MM.1S (cell line): ENCODE data around the gene ZNF488.

Experiments
- DNase-seq: peaks from one replicate; pipeline ENCODE4 v3.0.0-alpha.2; 2015
- H2AFZ ChIP-seq: fragments of 300-600 bp; sonication (generic); 2 replicates; pipeline ENCODE4 v1.6.0; 2016; ENCODE audit warnings: antibody characterized with exemption, low read length
- H3F3A ChIP-seq: fragments of 300-600 bp; sonication (generic); 2 replicates; pipeline ENCODE4 v1.6.1; 2016; ENCODE audit warnings: mild to moderate bottlenecking, antibody characterized with exemption, low read length, moderate library complexity, mixed read lengths; ENCODE audit not compliant: insufficient read depth
- H3K27ac ChIP-seq: fragments of 300-600 bp; sonication (generic); 2 replicates; pipeline ENCODE4 v1.5.1; 2016; ENCODE audit warnings: mild to moderate bottlenecking, low read length
- H3K27me3 ChIP-seq: fragments of 300-600 bp; sonication (generic); replicated peaks from 2 replicates; pipeline ENCODE4 v1.6.0; 2016; ENCODE audit warnings: low read length; ENCODE audit not compliant: insufficient read depth
- H3K36me3 ChIP-seq: fragments of 300-600 bp; sonication (generic); replicated peaks from 2 replicates; pipeline ENCODE4 v1.6.1; 2016; ENCODE audit warnings: mild to moderate bottlenecking, low read length, mixed read lengths; ENCODE audit not compliant: insufficient read depth
- H3K4me1 ChIP-seq: fragments of 300-600 bp; sonication (generic); 2 replicates; pipeline ENCODE4 v1.6.1; 2016; ENCODE audit warnings: low read length, mixed read lengths
- H3K4me2 ChIP-seq: fragments of 300-600 bp; sonication (generic); 2 replicates; pipeline ENCODE4 v1.6.0; 2016; ENCODE audit warnings: low read depth, low read length
- H3K4me3 ChIP-seq: fragments of 300-600 bp; sonication (generic); 2 replicates; pipeline ENCODE4 v1.5.1; 2016; ENCODE audit warnings: low read length, mixed read lengths
- H3K79me2 ChIP-seq: fragments of 300-600 bp; sonication (generic); 2 replicates; pipeline ENCODE4 v1.6.1; 2016; ENCODE audit warnings: mixed run types, low read length, mixed read lengths
- H3K9ac ChIP-seq: fragments of 300-600 bp; sonication (generic); 2 replicates; pipeline ENCODE4 v1.6.1; 2016; ENCODE audit warnings: low read length, mixed read lengths
- H3K9me2 ChIP-seq: fragments of 300-600 bp; sonication (generic); replicated peaks from 2 replicates; pipeline ENCODE4 v1.6.1; 2016; ENCODE audit warnings: mild to moderate bottlenecking, low read length, mixed read lengths; ENCODE audit not compliant: insufficient read depth
- H3K9me3 ChIP-seq: fragments of 300-600 bp; sonication (generic); replicated peaks from 2 replicates; pipeline ENCODE4 v1.6.1; 2016; ENCODE audit warnings: mild to moderate bottlenecking, low read length, mixed read lengths; ENCODE audit not compliant: insufficient read depth
- H4K20me1 ChIP-seq: fragments of 300-600 bp; sonication (generic); 2 replicates; pipeline ENCODE4 v1.6.1; 2016; ENCODE audit warnings: mild to moderate bottlenecking, low read length, moderate library complexity, mixed read lengths; ENCODE audit not compliant: insufficient read depth
- EZH2 ChIP-seq: fragments of 300-600 bp; sonication (generic); optimal IDR thresholded peaks from 2 replicates; pipeline ENCODE3; 2017; ENCODE audit warnings: low read depth, mild to moderate bottlenecking, antibody characterized with exemption, low read length, mixed read lengths
- EZH2phosphoT487 ChIP-seq: fragments of 300-600 bp; sonication (generic); IDR thresholded peaks from 2 replicates; pipeline ENCODE4 v1.6.1; 2018; ENCODE audit warnings: antibody characterized with exemption, low read length
- TF ChIP-seq, protein P1 (sequence below): fragments of 300-600 bp; sonication (generic); IDR thresholded peaks from 2 replicates; pipeline ENCODE4 v1.5.1; 2016; ENCODE audit warnings: antibody characterized with exemption, low read length, mixed read lengths

The ZNF488 gene

DNA sequence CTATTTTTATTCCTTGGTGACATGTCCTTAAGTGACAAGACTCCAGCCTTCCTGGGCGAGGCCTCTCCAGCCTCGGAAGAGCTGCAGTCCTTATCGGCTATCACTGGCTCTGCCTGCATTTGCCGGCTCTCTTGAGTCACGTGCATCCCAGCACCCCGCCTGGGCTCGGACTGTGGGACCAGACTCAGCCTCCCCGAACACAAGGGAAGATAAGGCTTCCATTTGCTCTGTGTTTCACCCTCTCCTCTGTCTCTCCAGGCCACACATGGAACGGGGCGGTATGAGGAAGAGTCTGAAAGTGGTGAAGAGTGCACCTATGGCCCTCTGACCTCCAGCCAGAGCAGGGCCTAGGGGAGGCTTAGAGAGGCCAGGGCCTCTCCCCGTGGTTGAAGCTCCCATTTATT is 57.2 kb downstream of the ZNF488 start:
- DNase-seq = no peak
- no peaks in the 10 kb centered on the region for H3K9me2 ChIP-seq
- no peak overlapping the region for H3K9ac ChIP-seq
- H3K9me3 ChIP-seq = no peaks in the 10 kb centered on the region
- H2AFZ ChIP-seq = no peak overlapping the region
- no peaks in the 10 kb centered on the region for H3K27me3 ChIP-seq
- H3K4me2 ChIP-seq = no peak overlapping the region
- no peaks in the 10 kb centered on the region for H3K79me2 ChIP-seq
- no peak overlapping the region for H3K27ac ChIP-seq
- H3F3A ChIP-seq = no peaks in the 10 kb centered on the region
- H3K36me3 ChIP-seq = no peaks in the 10 kb centered on the region
- no peaks in the 10 kb centered on the region for H4K20me1 ChIP-seq
- H3K4me3 ChIP-seq = no peak overlapping the region
- H3K4me1 ChIP-seq = no peaks in the 10 kb centered on the region
- TF ChIP-seq EZH2 = no peak
- TF ChIP-seq, protein P1, sequence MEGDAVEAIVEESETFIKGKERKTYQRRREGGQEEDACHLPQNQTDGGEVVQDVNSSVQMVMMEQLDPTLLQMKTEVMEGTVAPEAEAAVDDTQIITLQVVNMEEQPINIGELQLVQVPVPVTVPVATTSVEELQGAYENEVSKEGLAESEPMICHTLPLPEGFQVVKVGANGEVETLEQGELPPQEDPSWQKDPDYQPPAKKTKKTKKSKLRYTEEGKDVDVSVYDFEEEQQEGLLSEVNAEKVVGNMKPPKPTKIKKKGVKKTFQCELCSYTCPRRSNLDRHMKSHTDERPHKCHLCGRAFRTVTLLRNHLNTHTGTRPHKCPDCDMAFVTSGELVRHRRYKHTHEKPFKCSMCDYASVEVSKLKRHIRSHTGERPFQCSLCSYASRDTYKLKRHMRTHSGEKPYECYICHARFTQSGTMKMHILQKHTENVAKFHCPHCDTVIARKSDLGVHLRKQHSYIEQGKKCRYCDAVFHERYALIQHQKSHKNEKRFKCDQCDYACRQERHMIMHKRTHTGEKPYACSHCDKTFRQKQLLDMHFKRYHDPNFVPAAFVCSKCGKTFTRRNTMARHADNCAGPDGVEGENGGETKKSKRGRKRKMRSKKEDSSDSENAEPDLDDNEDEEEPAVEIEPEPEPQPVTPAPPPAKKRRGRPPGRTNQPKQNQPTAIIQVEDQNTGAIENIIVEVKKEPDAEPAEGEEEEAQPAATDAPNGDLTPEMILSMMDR = no peak
- no peak for TF ChIP-seq EZH2phosphoT487

- H2AFZ ChIP-seq = no peak overlapping the region
- no peak for DNase-seq
- TF ChIP-seq EZH2 (no peak), EZH2phosphoT487 (no peak)
- TF ChIP-seq, protein P1 = no peak
- no peaks in the 10 kb centered on the region for H3F3A ChIP-seq
- no peaks in the 10 kb centered on the region for H4K20me1 ChIP-seq
- H3K9me3 ChIP-seq = no peaks in the 10 kb centered on the region
- H3K9me2 ChIP-seq = no peaks in the 10 kb centered on the region
- H3K36me3 ChIP-seq = no peaks in the 10 kb centered on the region
- no peaks in the 10 kb centered on the region for H3K27me3 ChIP-seq
- no peak overlapping the region for H3K27ac ChIP-seq
- H3K4me3 ChIP-seq = no peak overlapping the region
- no peak overlapping the region for H3K9ac ChIP-seq
- no peak overlapping the region for H3K4me2 ChIP-seq
- no peaks in the 10 kb centered on the region for H3K79me2 ChIP-seq
- no peaks in the 10 kb centered on the region for H3K4me1 ChIP-seq
Observed at GRCh38 chr10:47326306-47326926, 57.7 kb downstream of the ZNF488 start.

DNA sequence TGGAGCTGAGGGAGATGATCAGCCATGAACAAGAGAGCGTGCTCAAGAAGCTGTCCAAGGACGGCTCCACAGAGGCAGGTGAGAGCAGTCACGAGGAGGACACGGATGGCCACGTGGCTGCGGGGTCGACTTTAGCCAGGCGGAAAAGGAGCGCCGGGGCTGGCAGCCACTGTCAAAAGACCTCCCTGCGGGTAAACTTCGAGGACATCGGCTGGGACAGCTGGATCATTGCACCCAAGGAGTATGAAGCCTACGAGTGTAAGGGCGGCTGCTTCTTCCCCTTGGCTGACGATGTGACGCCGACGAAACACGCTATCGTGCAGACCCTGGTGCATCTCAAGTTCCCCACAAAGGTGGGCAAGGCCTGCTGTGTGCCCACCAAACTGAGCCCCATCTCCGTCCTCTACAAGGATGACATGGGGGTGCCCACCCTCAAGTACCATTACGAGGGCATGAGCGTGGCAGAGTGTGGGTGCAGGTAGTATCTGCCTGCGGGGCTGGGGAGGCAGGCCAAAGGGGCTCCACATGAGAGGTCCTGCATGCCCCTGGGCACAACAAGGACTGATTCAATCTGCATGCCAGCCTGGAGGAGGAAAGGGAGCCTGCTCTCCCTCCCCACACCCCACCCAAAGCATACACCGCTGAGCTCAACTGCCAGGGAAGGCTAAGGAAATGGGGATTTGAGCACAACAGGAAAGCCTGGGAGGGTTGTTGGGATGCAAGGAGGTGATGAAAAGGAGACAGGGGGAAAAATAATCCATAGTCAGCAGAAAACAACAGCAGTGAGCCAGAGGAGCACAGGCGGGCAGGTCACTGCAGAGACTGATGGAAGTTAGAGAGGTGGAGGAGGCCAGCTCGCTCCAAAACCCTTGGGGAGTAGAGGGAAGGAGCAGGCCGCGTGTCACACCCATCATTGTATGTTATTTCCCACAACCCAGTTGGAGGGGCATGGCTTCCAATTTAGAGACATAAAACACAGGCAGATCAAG is 58.5 kb downstream of the ZNF488 start:
- Histone ChIP-seq H2AFZ (no peak overlapping the region), H3K9me2 (no peaks in the 10 kb centered on the region), H3K9me3 (no peaks in the 10 kb centered on the region), H3K36me3 (no peaks in the 10 kb centered on the region), H3K9ac (no peak overlapping the region), H4K20me1 (no peaks in the 10 kb centered on the region), H3K4me3 (no peak overlapping the region), H3F3A (no peaks in the 10 kb centered on the region), H3K4me2 (no peak overlapping the region), H3K79me2 (no peaks in the 10 kb centered on the region), H3K27me3 (no peaks in the 10 kb centered on the region), H3K4me1 (no peaks in the 10 kb centered on the region), H3K27ac (no peak overlapping the region)
- TF ChIP-seq, protein P1 = no peak
- no peak for TF ChIP-seq EZH2phosphoT487
- no peak for TF ChIP-seq EZH2
- no peak for DNase-seq
